Kidney (tissue), 14 donors: ENCODE results near the gene COQ3. TPM values are rescaled to one million over a fixed set of nuclear protein-coding genes. Genes with fewer than 3 reads are reported as not detected.
"Not testable (repeated sequence)": the region's sequence is repeated elsewhere in the genome, so short reads cannot be mapped to it uniquely, and the experiment has no call there.

Experiments used
- DNase-seq, 5 donors: peaks; one replicate each; pipeline ENCODE4 v3.0.0-alpha.2; 2013 to 2020
- FAIRE-seq: peaks from 2 replicates; lab custom pipeline; 2012; peaks lifted over from hg19 to GRCh38; lab: Jason Lieb, UNC
- H3K27ac ChIP-seq, 2 donors: one replicate each; pipeline ENCODE4 v1.7.0; 2013; ENCODE audit warnings: low read depth in 2 of 2, low read length in 2 of 2, inconsistent platforms in 1 of 2
- H3K27me3 ChIP-seq: one replicate; pipeline ENCODE4 v1.7.1; 2013; ENCODE audit warnings: low read length, inconsistent platforms; ENCODE audit not compliant: control insufficient read depth, insufficient read depth
- H3K36me3 ChIP-seq, 3 donors: one replicate each; pipeline versions ENCODE4 v1.7.0 to v1.7.1; 2013; ENCODE audit warnings: low read length in 3 of 3, control low read depth in 1 of 3, inconsistent platforms in 1 of 3; ENCODE audit not compliant: insufficient read depth in 3 of 3, control insufficient read depth in 2 of 3
- H3K4me1 ChIP-seq, 3 donors: one replicate each; pipeline versions ENCODE4 v1.7.0 to v1.7.1; 2013; ENCODE audit warnings: low read length in 3 of 3, inconsistent platforms in 1 of 3, low read depth in 1 of 3; ENCODE audit not compliant: control insufficient read depth in 2 of 3, insufficient read depth in 2 of 3
- H3K4me3 ChIP-seq, 3 donors: one replicate each; pipeline versions ENCODE4 v1.7.0 to v1.8.1; 2013; ENCODE audit warnings: low read length in 3 of 3, control low read depth in 1 of 3, inconsistent platforms in 1 of 3
- H3K9ac ChIP-seq, 3 donors: one replicate each; pipeline versions ENCODE4 v1.7.0 to v1.7.1; 2013; ENCODE audit warnings: low read length in 3 of 3, control low read depth in 1 of 3, inconsistent platforms in 1 of 3
- H3K9me3 ChIP-seq, 3 donors: one replicate each; pipeline versions ENCODE4 v1.7.0 to v1.7.1; 2013; ENCODE audit warnings: low read length in 3 of 3, control low read depth in 1 of 3, inconsistent platforms in 1 of 3; ENCODE audit not compliant: control insufficient read depth in 2 of 3, insufficient read depth in 1 of 3
- intact Hi-C: fragments of 100-400 bp; cut with DNase I; formaldehyde crosslinking; loops from one replicate; pipeline ENCODE4 v1.11.1; 2022
- polyA plus RNA-seq: library from polyadenylated mRNA; stranded (reverse); fragments of 350-450 nt; fragmentation: Illumina TruSeq; extraction: RNeasy Lipid Tissue Mini Kit (QIAGEN cat#74804); gene quantifications from one replicate; pipeline ENCODE4 v1.2.3, GENCODE V29; 2014; ENCODE audit warnings: low read depth, low replicate concordance; ENCODE audit not compliant: insufficient read depth
- total RNA-seq: library from RNA; stranded (reverse); fragmentation: NEBNext Ultra II Directional; extraction: Animal tissue kit (Norgen Biotek cat#: 25700); gene quantifications from one replicate; pipeline ENCODE4 v1.2.1, GENCODE V29; 2021
- TF ChIP-seq, protein P1 (sequence below): IDR thresholded peaks from 3 replicates; pipeline ENCODE4 v1.5.1; 2012; ENCODE audit warnings: mild to moderate bottlenecking, moderate library complexity, borderline replicate concordance; ENCODE audit not compliant: insufficient read depth; ENCODE audit errors: extremely low read depth
- donor health status: control.
- donor health status: control.
- donor health status: control.
- donor health status: control.
- donor health status: control.
- donor health status: DM: yes; HTN: yes; CAD: no.
- donor health status: Normal renal cell carcinoma (clear cell type).

Gene COQ3
- total and polyA plus RNA-seq, 2 donors from 2014 or later: 8.1 to 18.7 TPM

DNA sequence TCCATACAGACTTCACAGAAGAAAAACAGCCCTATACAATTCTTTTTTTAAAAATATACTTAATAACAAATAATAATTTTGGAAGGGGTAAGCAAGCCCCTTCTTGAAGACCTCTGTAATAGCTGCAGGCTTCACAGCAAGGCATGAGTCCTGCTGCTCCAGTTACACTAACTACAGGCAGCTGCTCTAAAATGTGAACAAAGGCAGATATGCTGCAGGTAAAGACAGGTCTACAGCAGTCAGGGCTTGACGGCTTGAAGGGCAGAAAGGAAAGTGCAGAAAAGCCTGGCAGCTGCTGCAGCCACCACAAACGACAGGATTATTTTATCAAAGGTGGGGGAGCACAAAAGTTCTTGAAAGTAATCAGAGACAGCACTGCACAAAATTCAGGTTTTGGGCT, 55.8 kb downstream of the COQ3 start:
- TF ChIP-seq, protein P1, sequence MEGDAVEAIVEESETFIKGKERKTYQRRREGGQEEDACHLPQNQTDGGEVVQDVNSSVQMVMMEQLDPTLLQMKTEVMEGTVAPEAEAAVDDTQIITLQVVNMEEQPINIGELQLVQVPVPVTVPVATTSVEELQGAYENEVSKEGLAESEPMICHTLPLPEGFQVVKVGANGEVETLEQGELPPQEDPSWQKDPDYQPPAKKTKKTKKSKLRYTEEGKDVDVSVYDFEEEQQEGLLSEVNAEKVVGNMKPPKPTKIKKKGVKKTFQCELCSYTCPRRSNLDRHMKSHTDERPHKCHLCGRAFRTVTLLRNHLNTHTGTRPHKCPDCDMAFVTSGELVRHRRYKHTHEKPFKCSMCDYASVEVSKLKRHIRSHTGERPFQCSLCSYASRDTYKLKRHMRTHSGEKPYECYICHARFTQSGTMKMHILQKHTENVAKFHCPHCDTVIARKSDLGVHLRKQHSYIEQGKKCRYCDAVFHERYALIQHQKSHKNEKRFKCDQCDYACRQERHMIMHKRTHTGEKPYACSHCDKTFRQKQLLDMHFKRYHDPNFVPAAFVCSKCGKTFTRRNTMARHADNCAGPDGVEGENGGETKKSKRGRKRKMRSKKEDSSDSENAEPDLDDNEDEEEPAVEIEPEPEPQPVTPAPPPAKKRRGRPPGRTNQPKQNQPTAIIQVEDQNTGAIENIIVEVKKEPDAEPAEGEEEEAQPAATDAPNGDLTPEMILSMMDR: no peak
- Histone ChIP-seq H3K4me1 (no peaks in the 10 kb centered on the region), H3K9me3 (no peaks in the 10 kb centered on the region), H3K27ac (no peak overlapping the region), H3K4me3 (no peak overlapping the region), H3K9ac (no peak overlapping the region), H3K27me3 (no peaks in the 10 kb centered on the region), H3K36me3 (no peaks in the 10 kb centered on the region)
- FAIRE-seq (no peak), DNase-seq (no peak)
- intact Hi-C loops: no loop called here

DNA sequence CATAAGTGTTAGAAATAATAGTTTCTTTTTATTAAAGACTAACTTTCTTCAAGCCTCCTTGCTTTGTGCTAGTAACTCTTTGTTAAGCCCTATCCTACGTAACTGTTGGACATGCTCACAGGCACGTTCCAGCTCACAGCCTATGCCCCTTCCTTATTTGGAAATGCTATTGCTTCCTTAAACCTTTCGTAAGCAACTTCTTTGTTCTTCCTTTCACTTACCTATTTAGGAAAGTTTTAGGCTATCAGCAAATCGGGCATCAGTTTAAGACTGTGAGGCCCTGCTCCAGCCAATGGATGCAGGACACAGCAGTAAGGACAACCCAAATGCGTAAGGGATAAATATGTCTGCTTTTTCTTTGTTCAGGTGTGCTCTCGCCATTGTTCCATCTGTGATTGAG, 58.7 kb downstream of the COQ3 start:
- FAIRE-seq, H3K27me3 ChIP-seq, H3K9me3 ChIP-seq, intact Hi-C loops, H3K27ac ChIP-seq, H3K4me3 ChIP-seq, H3K4me1 ChIP-seq, H3K36me3 ChIP-seq, H3K9ac ChIP-seq, DNase-seq: not testable (repeated sequence)

DNA sequence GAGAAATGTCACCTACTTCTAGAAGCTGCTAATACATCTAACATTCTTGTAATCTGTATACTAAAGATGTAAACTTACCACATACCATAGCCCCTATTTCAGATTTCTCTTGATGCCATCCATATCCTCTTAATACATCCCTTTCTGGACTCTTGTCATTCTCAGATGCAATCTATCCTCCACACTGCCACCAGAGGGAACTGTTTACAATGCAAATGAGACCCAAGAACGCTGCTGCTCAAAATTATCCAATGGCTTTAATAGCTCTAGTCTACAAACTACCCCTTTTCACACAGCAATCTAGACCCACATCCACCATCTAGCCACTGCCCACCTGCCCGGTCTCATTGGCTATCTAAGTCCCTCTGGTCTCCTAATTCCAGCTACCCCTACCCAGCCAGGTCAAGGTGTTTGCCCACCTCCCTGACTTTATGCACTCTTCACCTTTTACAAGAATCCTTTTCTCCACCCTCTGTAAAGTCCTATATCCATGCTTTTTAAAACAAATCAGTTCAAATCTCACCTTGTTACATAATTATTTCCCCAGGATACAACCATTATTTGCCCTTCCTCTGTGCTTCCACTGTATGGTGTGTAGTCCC, 59.4 kb downstream of the COQ3 start:
- peak in 2 of 5 donors; percentile 23 to 56 for DNase-seq
- TF ChIP-seq, protein P1: peak; percentile 43
- H3K4me1 ChIP-seq: no peaks in the 10 kb centered on the region
- H3K36me3 ChIP-seq: no peaks in the 10 kb centered on the region
- H3K27ac ChIP-seq: no peak overlapping the region
- no peak for FAIRE-seq
- no peak overlapping the region for H3K4me3 ChIP-seq
- no peaks in the 10 kb centered on the region for H3K9me3 ChIP-seq
- intact Hi-C loops: no loop called here
- H3K27me3 ChIP-seq: no peaks in the 10 kb centered on the region
- H3K9ac ChIP-seq: no peak overlapping the region

DNA sequence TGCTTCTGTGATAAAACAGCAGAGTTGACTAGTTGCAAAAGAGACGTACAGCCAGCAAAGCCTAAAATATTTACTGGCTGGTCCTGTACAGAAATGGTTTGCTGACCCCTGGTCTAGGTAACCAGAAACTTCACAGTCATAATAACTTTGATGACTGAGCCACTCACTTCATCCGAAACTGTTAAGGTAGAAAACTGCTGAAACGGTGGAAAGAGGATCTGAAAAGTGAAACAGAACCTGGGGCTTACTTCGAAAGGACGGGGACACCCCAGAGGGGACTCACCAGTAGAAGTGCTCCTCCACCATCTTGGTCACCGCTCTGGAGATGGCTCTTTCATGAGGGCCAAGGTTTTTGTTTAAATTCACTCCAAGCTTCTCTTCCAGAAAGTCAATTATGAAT, 60.9 kb downstream of the COQ3 start:
- no peak overlapping the region for H3K4me3 ChIP-seq
- no peaks in the 10 kb centered on the region for H3K36me3 ChIP-seq
- FAIRE-seq: no peak
- no peaks in the 10 kb centered on the region for H3K4me1 ChIP-seq
- H3K9ac ChIP-seq: no peak overlapping the region
- intact Hi-C loops: no loop called here
- no peaks in the 10 kb centered on the region for H3K27me3 ChIP-seq
- DNase-seq: no peak
- TF ChIP-seq, protein P1: no peak
- H3K9me3 ChIP-seq: no peaks in the 10 kb centered on the region
- no peak overlapping the region for H3K27ac ChIP-seq
